ENCODE data around the gene ENPP1.

DNA sequence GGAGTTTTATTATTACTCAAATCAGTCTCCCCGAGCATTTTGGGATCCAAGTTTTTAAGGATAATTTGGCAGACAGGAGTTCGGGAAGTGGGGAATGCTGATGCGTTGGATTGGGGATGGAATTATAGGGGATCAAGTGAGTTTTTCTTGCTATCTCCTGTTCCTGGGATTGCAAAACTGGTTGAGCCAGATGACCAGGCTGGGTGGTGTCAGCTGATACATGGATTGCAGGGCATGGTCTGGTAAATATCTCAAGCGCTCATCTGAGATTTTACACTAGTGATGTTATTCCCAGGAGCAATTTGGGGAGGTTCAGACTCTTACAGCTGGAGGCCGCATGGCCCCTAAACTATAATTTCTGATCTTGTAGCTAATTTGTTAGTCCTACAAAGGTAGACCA lies 54.7 kb downstream of the ENPP1 start:
- TF ChIP-seq CTCF (IDR thresholded peaks at IDR 0.05; ENCODE audit: insufficient read depth, low read length, poor library complexity, severe bottlenecking) (no peak), EZH2phosphoT487 (conservative IDR thresholded peaks at IDR 0.05; ENCODE audit: low read length) (no peak)
